ENCODE results near the gene ZNF426.

ZNF426 gene

GRCh38 chr19:9494096-9494495 lies 44.3 kb downstream of the ZNF426 start:
- no peak for DNase-seq

GRCh38 chr19:9487016-9487415 lies 51.4 kb downstream of the ZNF426 start:
- no peak for DNase-seq

- no peak for DNase-seq
These were observed 53.3 kb downstream of the ZNF426 start for GRCh38 chr19:9485140-9485539.

GRCh38 chr19:9474975-9475374 lies 63.5 kb downstream of the ZNF426 start:
- no peak for DNase-seq

All from NCI-H226 (cell line).